C4-2B (cell line): ENCODE results near the gene SLC28A3.

Experiments used
- CTCF ChIP-seq: fragments of 450-650 bp; conservative IDR thresholded peaks from 2 replicates; pipeline ENCODE4 v1.5.1; 2017; ENCODE audit warnings: mild to moderate bottlenecking
- ZFX ChIP-seq: fragments of 450-650 bp; IDR thresholded peaks from 2 replicates; pipeline ENCODE4 v1.6.1; 2017

GRCh38 chr9:84271921-84272556 lies 68.5 kb downstream of the SLC28A3 start:
- TF ChIP-seq CTCF (no peak), ZFX (no peak)
